BJ (cell line): Measurements from ENCODE around the gene GP1BB. TPM values are rescaled to one million over a fixed set of nuclear protein-coding genes. Genes with fewer than 3 reads are reported as not detected.

Experiments used
- CTCF ChIA-PET: fragments of 350-600 bp; formaldehyde crosslinking; extraction: SDS; loops from one replicate; lab custom pipeline; 2021; ENCODE audit warnings: antibody characterized with exemption, inconsistent platforms; lab: Yijun Ruan, JAX
- POLR2A ChIA-PET: fragments of 300-600 bp; sonication (Branson Sonifier 250); formaldehyde crosslinking; extraction: SDS; loops from one replicate; lab custom pipeline; 2021; ENCODE audit warnings: antibody characterized with exemption; lab: Charles Lee
- DNase-seq: peaks from one replicate; pipeline ENCODE4 v3.0.0-alpha.2; 2011; ENCODE audit warnings: low read depth
- H3K27me3 ChIP-seq: 2 replicates; pipeline ENCODE4 v1.6.0; 2011; ENCODE audit warnings: low read length; ENCODE audit not compliant: control insufficient read depth, insufficient read depth
- H3K36me3 ChIP-seq: 2 replicates; pipeline ENCODE4 v1.5.1; 2011; ENCODE audit warnings: low read length; ENCODE audit not compliant: control insufficient read depth, insufficient read depth
- H3K4me3 ChIP-seq: 2 replicates; pipeline ENCODE4 v1.5.1; 2011; ENCODE audit warnings: low read depth, mild to moderate bottlenecking, control low read depth, low read length
- polyA plus RNA-seq: library from polyadenylated mRNA; depleted of rRNA; stranded (reverse); fragments of >200 nt; gene quantifications from 2 replicates; pipeline ENCODE4 v1.2.3, GENCODE V29; 2011
- TF ChIP-seq, protein P1 (sequence below): IDR thresholded peaks from 2 replicates; pipeline ENCODE4 v1.5.1; 2011; ENCODE audit warnings: low read depth, mild to moderate bottlenecking, control low read depth, inconsistent platforms, low read length, moderate library complexity; ENCODE audit not compliant: insufficient read depth

The GP1BB gene
- polyA plus RNA-seq, 1 experiment: 4.2 TPM

GRCh38 chr22:19754701-19755144 is 31.4 kb downstream of the GP1BB start:
- Histone ChIP-seq H3K27me3 (peaks cover 42% of the 10 kb centered on the region), H3K36me3 (no peaks in the 10 kb centered on the region), H3K4me3 (no peak overlapping the region)
- POLR2A ChIA-PET: no interaction called here
- CTCF ChIA-PET: interaction anchor here (2.8 to 4.0 kb wide), 2 partner anchors 24 kb away, joined by 9 to 22 read pairs; no protein-coding TSS in a partner anchor
- no peak for DNase-seq
- TF ChIP-seq, protein P1, sequence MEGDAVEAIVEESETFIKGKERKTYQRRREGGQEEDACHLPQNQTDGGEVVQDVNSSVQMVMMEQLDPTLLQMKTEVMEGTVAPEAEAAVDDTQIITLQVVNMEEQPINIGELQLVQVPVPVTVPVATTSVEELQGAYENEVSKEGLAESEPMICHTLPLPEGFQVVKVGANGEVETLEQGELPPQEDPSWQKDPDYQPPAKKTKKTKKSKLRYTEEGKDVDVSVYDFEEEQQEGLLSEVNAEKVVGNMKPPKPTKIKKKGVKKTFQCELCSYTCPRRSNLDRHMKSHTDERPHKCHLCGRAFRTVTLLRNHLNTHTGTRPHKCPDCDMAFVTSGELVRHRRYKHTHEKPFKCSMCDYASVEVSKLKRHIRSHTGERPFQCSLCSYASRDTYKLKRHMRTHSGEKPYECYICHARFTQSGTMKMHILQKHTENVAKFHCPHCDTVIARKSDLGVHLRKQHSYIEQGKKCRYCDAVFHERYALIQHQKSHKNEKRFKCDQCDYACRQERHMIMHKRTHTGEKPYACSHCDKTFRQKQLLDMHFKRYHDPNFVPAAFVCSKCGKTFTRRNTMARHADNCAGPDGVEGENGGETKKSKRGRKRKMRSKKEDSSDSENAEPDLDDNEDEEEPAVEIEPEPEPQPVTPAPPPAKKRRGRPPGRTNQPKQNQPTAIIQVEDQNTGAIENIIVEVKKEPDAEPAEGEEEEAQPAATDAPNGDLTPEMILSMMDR: no peak

DNA sequence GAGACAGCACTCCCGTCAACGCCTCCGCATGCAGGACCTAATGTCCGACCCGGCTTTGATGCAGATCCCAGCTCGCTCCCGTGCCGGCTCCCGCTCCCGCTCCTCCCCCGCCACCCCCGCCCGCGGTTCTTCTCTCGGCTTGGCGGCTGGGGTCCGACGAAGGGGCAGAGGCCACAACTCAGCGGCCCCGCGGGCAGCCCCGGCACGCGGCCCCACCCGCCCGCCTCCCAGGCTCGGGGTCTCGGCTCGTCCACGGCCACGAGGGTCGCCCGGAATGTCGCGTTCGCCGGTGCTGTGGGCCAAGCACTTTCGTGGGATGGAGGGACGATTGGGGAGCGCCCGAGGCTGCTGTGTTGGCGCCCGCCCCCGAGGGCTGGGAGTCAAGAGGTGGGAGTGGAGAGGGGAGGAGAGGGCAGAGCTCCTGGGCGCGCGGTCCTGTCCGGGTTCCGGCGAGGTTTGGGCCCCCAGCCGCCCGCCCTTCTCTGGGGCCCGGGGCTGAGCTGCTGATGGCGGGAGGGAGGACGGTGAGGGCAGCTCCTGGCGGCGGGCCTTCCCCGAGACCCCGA is 31.9 kb downstream of the GP1BB start:
- DNase-seq: no peak
- peaks cover 40% of the 10 kb centered on the region for H3K27me3 ChIP-seq
- ChIA-PET POLR2A (no interaction called here), CTCF (interaction anchor here (1.8 to 4.0 kb wide), 2 partner anchors 24 to 156 kb away, joined by 12 to 22 read pairs; no protein-coding TSS in a partner anchor)
- H3K4me3 ChIP-seq: no peak overlapping the region
- TF ChIP-seq, protein P1: no peak
- no peaks in the 10 kb centered on the region for H3K36me3 ChIP-seq

DNA sequence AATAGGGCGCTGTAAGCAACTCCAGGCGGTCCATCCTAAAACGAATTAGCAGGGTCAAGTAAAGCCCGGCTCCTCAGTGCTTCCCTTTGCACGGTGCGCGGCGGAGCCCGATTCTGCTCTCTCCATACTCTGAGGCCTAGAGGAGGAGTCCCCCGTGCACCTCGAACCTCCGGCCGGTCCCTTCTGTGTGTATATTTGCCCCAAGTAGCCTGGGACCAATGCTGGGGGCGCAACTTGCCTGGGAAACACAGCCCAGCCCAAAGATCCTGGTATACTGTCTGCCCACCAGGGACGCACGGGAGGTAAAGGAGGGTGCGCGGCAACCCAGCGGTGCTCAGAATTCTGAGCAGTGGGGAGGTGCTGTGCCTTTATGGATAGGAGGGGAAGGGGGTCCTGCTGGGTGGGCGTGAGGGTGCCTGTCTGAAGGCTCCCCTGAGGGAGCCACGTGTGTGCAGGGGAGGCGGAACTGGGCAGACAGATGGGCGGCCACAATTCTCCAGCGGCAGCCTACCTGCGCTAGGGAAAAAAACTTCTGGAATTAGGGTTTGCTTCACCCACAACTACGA is 32.5 kb downstream of the GP1BB start:
- ChIA-PET POLR2A (no interaction called here), CTCF (interaction anchor here (0.8 to 4.0 kb wide), 7 partner anchors 11 to 155 kb away, joined by 3 to 22 read pairs (median 3); no protein-coding TSS in a partner anchor)
- DNase-seq: no peak
- H3K27me3 ChIP-seq: peaks cover 40% of the 10 kb centered on the region
- TF ChIP-seq, protein P1: no peak
- no peak overlapping the region for H3K4me3 ChIP-seq
- no peaks in the 10 kb centered on the region for H3K36me3 ChIP-seq

- no peaks in the 10 kb centered on the region for H3K36me3 ChIP-seq
- H3K27me3 ChIP-seq: peaks cover 40% of the 10 kb centered on the region
- POLR2A ChIA-PET: no interaction called here
- CTCF ChIA-PET: interaction anchor here (0.8 to 4.0 kb wide), 10 partner anchors 10 to 154 kb away, joined by 3 to 22 read pairs (median 3); no protein-coding TSS in a partner anchor
- no peak for DNase-seq
- TF ChIP-seq, protein P1: peak; percentile 53
- H3K4me3 ChIP-seq: no peak overlapping the region
These were observed 33.2 kb downstream of the GP1BB start for GRCh38 chr22:19756288-19757128.
